GM19467 (cell line): ENCODE data around the gene RALGAPA1.
"Not testable (repeated sequence)": the region's sequence is repeated elsewhere in the genome, so short reads cannot be mapped to it uniquely, and the experiment has no call there.

ENCODE experiments used
- ATAC-seq: cut with Tn5 transposase; IDR thresholded peaks from one replicate; pipeline ENCODE4 v1.9.1; 2021; ENCODE audit warnings: mild to moderate bottlenecking, moderate library complexity; ENCODE audit not compliant: unreplicated experiment

The RALGAPA1 gene

DNA sequence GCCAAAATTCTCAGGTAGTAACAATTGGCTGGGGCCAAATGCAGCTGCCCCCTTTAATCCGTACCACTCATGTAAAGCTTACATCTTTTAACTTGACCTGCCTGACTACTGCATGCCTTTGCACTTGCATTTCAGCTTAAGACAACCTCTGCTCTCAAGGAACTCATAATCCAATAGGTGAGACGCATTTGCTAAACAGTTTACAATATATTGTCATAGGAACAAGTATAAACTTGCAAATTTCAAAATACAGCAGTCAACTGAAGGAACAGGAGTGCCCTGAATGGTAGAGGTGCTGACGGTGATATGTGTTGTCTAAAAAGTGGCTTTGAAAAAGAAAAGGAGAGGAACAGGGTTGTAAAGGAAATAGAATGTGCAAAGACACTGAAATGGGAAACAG lies 13.4 kb upstream of the RALGAPA1 start:
- ATAC-seq = no peak

DNA sequence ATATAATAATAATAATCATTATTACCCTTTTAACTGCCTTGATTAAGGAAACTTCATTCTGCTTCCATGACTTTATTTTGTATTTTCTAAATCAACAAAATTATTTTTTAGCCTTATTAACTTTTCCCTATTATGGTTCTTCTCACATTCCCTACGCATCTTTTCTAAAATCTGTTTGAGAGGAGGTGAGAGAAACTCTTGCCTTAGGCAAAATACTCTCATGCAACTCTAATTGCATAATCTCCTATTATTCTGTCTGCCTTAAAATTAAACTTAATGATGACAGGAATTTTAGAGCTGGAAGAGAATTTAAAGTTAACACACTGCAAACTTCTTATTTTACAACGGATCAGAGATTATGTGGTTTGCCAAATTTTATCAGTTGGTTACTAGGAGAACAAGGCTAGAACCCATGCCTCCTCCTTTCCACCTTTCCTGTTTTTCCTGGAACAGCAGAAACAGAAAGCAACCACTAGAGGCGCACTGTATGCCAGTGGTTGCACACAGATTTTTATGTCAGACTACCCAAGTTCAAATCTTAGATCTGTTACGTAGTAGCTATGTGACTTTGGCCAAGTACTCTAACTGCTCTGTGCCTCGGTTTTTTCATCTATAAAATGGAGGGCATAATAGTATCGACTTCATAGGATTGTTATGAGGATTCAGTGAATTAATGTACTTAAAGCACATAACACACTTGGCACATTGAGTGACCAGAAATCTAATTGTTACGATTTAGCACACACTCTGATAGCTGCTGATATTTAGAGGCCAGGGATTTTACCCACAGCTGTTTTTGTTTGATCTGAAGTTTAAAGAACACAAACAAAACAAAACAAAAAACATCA lies 12.7 kb upstream of the RALGAPA1 start:
- no peak for ATAC-seq

DNA sequence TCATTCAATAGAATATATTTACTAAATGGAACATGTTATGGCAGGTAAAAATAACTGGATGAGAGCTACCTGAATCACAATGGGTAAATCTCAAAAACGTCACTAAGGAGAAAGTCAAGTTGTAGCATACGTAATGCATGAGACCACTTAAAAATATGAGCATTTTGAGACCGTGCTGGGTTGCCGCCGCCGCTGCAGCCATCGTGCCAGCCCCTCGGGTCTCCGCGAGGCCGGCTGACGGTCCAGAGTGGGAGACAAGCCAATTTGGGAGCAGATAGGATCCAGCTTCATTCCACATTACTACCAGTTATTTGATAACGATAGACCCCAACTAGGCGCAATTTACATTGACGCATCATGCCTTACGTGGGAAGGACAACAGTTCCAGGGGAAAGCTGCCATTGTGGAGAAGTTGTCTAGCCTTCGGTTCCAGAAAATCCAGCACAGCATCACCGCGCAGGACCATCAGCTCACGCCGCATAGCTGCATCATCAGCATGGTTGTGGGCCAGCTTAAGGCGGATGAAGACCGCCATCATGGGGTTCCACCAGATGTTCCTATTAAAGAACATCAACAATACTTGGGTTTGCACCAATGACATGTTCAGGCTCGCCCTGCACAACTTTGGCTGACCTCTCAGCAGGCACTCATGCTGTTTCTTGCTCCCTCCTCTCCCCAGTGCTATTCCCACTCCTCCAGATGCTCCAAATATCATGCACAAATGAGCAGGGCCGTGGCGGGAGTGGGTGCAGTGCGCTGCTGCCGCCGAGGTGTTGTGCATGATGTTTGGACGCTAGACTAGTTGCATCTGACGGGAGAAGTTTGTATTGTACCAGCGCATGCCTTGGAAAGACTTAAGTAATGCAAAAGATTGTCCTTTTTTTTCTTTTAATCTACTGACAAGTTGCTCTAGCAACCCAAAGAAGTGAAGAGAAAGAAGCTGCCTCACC lies 10.8 kb upstream of the RALGAPA1 start:
- no peak for ATAC-seq

DNA sequence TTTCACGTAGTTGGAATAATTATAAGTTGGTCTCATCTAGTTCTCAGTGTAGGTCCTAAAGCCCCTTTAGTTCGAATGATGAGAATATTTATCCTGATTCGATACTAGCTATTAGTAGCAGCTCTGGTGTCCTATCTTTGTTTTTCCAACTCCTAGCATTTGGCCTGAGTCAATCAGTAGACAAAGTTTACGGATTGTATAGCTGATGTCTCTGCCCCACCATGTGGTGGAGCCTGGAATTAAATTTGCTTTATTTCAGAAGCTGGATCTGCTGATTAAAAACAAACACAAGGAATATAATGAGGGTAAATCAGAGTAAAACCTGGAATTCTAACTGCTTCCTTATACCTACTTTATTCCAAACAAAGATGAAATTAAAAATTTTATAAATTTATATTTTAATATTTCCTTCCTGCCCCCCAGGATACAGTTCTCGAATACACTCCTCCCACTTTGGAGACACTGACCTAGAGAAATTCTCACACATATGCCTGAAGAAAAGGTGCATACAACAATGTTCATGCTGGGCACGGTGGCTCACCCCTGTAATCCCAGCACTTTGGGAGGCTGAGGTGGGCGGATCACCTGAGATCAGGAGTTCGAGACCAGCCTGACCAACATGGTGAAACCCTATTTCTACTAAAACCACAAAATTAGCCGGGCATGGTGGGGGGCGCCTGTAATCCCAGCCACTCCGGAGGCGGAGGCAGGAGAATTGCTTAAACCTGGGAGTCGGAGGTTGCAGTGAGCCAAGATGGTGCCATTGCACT lies 9.4 kb upstream of the RALGAPA1 start:
- ATAC-seq = no peak

DNA sequence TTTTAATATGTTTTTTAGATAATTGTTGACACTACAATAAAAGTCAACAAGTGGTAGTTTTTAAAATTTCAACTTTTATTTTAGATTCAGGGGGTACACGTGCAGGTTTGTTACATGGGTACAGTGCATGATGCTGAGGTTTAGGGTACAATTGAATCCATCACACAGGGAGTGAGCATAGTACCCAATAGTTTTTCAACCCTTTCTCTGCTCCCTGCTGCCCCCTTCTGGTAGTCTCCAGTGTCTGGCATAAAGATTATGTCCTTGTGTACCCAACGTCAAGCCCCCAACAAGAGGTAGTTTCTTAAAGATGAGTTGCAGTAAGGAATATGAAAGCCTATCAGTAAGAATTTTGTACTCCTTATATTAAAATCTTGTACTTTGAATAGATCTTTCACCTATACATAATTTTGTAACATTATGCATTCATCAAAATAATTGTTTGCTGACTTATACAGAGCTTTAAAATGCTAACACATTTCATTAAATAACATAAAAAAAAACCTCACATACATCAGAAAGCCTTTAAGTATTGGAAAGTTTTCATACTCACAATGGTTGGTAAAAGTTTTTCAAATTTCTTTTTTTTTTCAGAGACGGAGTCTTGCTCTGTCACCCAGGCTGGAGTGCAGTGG lies 5.4 kb upstream of the RALGAPA1 start:
- ATAC-seq = peak; percentile 55

DNA sequence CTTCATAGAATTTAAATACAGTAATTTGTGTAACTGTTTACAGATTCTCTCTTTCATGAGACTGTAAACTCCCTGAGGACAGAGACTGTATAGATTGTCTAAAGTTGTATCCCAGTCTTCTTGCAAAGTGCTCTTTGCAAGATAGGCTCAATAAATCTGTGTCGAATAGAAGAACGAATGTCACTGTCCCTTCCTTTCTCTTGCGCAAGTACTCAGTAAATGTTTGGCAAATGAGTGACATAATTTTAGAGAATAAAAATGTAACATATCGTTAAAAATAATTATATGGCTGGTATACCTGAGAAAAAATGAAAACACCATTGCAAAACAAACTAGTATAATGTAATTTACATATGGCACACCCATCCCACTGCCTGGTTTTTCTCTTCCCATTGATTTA lies 1.9 kb upstream of the RALGAPA1 start:
- ATAC-seq = no peak

DNA sequence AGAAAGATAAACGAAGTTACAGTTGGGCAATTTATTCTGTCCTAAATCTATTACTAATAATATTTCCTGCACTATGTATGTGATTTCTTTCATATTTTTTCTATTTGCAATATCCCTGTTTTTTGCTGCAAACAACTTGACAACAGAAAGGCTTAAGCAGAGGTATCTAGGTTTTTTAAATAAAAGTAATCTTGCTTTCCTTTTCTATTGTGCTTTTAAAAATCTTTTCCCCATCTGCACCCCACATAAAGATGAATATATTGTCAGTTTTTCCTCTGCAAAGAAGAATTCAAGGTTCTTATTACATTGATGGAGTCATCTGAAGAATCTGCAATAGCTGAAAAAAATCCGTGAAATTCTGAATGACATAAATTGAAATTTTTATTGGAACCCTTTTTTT lies 502 bp upstream of the RALGAPA1 start:
- ATAC-seq = no peak

DNA sequence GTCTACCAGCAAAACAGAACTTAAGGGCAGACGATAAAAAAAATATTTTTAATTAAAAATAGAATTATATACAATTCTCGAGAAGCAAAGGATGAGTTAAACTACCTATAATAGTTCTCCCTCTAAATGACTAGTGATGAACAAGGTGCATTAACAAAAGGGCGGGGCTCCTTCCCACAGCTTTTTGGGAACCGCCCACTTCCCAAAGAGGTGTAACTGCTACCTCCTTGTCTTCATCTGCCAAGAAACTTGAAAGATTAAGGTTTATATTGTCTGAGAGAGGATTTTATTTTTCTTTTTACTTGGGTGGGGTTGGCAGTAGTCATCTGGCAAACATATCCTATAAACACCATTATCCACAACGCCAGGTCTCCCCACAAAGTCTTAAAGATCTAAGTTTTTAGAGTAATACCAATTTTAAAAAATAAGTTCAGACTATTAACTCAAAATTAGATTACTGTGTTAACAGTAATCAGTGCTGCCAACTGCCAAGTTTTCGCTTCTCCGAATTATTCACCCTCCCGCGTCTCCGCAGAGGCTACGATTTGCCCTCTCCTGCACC lies 938 bp downstream of the RALGAPA1 start:
- ATAC-seq = no peak

DNA sequence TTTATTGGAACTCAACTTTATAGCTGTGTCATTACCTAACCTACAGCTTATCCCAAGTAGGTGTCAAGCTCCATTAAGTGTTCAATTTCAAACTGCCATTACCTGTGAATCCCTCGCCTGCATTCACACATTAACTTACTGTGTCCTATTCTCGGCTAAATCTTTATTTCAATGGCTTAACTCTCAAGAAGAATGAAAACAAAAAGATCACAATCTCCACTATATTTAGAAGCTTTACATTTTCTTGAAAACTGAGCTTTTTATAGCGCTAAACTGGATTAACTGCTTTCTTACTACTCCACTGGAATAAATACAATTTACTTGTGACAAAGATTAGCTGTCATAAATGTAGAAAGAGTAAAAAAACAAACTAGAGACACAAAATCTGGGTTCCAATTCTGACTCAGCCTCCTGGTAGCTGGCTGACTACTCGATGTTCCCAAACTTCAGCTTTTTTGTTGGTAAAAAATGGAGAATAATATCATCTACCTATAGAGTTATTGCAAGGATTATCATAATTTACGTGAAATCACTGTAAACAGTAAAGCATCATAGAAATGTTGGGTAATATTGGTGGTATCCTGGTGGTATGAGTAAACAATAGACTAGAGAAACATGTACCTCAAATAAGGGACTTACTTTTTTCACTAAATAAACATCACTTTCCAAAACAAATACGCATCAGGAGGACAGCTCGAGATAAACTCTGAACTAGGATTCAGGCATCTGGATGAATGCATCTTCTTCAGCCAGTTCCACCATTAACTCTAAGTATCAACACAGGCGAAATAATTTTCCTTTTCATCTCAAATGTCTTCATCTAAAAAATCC lies 1.7 kb downstream of the RALGAPA1 start:
- no peak for ATAC-seq

DNA sequence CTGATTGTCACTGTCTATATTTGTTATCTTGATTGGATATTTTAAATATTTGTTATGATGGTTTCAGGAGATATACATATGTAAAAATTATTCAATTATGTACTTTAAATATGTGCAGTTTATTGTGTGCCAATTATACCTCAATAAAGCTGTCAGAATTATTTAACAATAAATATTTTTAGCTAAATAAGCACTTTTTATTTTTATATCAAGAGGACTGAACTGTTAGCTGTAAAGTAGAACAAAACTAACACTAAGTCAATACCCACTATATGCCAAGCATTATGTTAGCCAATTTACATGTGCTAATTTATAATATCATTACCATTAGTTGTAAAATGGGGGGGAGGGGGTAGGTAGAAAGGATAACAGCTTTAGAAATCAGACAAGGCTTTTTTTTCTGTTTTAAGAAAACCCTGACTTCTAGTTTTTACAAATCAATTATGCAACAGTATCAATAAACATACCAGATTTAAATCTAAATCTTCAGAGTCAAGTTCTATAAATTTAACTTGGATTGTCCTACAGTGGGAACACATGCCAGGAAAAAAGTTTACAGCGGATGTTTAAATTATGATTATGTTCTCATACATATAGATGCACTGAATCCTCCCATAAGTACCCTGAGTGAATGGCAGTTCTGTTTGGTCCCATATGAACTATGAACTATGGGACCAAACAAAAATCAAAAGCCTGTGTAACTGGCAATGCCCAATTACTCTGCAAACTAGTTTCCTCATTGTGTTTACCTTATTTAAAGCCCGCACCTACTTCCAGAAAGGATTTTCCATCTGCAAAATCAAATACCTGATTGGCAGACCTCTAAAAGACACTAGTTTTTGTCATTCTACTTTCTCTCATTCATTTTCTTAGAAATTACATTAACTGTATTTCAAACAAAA lies 2.8 kb downstream of the RALGAPA1 start:
- no peak for ATAC-seq

DNA sequence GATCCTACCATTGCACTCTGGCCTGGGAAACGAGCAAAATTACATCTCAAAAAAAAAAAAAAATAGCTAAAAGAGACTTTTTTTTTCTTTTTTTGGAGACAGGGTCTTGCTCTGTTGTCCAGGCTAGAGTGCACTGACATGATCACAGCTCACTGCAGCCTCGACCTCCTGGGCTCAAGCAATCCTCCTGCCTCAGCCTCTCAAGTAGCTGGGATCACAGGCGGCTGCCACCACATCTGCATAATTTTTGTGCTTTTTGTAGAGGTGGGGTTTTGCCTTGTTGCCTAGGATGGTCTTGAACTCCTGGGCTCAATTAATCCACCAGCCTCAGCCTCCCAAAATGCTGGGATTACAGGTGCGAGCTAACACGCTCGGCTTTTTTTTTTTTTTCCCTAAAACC lies 11.3 kb downstream of the RALGAPA1 start:
- no peak for ATAC-seq

DNA sequence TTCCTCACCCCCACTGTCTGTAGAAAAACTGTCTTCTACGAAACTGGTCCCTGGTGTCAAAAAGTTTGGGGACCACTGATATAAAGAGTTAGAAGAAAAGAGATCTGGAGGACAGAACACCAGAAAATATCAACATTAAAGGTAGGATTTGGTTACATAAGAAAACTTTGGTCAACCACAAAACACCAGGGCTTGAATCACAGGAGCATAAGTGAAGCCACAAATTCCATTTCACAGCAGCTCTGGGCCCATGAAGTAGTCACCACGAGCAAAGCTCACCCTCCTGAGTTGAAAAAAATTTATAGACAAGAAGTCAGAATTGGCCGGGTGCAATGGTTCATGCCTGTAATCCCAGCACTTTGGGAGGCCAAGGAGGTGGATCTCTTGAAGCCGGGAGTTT lies 19.4 kb downstream of the RALGAPA1 start:
- ATAC-seq = no peak

DNA sequence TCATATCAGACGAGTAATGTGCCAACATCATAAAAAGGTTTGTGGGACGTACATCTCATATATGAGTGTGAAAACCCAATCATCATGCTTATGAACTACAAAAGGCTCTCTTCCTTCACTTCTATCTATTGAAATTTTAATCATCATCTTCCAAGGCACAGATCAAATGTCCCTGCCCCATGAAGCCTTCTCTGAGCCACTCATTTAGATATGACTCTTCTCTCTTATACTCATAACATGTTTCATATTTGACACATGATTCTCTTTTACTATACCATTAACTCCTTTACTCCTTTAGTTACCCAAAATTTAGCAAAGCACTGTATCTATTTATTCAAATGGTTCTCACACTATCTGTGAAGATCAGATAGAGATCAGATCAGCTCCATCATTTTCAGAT lies 22.2 kb downstream of the RALGAPA1 start:
- ATAC-seq = no peak

DNA sequence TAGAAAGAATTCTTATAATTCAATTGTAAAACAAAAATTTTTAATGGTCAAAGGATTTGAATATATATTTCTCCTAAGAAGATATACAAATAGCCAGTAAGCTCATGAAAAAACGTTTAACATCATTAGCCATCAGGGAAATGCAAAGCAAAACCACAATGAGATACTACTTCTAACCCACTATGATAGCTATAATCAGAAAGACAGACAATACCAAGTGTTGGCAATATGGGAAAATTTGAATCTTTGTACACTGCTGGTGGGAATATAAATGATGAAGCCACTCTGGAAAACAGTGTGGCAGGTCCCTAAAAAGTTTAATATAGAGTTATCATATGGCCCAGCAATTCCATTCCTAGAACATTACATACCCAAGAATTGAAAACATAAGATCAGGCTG lies 25.4 kb downstream of the RALGAPA1 start:
- no peak for ATAC-seq

DNA sequence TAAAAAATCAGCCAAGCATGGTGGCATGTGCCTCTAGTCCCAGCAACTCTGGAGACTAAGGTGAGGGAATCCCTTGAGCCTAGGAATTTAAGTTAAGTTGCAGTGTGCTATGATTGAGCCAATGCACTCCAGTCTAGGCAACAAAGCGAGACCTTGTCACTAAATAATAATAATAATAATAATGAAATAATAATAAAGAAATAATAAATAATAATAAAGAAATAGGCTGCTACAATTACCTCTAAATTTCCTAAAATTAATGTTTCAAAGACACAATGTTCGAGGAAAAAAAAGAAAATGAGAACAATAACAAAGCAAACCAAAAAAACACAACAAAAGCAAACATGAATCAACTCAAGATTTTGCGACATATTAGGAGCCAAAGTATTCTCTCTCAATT lies 29.7 kb downstream of the RALGAPA1 start:
- ATAC-seq = no peak

DNA sequence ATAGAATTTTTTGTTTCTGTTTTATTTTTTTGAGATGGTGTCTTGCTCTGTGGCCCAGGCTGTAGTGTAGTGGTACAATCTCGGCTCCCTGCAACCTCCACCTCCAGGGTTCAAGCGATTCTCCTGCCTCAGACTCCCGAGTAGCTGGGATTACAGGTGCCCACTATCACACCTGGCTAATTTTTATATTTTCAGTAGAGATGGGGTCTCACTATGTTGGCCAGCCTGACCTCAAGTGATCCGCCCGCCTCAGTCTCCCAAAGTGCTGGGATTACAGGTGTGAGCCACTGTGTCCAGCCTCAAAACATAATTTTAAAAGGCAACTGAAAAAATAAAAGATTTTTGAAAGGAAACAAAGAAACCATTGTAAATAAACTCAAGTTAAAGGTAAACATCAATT lies 31.5 kb downstream of the RALGAPA1 start:
- ATAC-seq = not testable (repeated sequence)

DNA sequence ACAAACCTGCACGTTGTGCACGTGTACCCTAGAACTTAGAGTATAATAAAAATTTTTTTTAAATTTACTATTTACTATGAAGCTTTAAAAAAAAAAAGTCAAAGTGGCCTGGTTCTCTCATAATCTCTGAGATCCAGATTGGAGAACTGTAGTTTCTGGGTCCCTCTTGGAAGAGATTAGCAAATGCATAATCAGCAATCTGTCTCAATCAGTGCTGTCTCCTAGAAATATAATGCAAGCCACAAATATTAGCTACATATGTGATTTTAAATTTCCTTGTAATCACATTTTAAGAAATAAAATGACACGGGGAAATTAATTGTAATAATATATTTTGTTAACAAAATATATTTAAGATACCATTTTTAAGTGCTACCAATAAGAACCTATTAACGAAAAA lies 32.3 kb downstream of the RALGAPA1 start:
- ATAC-seq = no peak

DNA sequence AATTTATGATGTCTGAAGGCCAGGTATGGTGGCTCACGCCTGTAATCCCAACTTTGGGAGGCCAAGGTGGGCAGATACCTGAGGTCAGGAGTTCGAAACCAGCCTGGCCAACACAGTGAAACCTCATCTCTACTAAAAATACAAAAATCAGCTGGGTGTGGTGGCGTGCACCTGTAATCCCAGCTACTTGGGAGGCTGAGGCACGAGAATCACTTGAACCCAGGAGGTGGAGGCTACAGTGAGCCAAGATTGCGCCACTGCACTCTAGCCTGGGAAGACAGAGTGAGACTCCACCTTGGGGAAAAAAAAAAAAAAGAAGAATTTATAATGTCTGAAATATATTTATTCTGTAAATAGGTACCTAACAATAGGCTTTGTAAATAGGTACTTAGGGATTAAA lies 33.0 kb downstream of the RALGAPA1 start:
- not testable (repeated sequence) for ATAC-seq

DNA sequence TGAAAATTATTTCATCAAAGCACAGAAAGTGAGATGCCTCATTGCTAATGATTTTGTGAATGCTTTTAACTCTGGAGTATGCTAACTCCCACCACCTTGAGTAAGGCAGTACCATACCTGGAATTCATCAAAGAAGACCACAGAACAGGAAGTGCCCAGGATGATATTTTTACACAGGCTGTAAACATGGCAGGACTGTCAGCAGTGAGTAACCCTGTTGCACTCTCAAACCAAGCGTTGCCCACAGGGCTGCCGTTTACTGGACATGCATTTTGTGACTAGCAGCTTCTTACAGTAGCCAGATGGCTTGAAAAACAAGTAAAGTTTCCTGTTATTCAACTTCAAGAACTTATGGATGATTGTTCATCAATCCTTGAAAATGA lies 42.4 kb downstream of the RALGAPA1 start:
- no peak for ATAC-seq
